MCF 10A (cell line): ENCODE measurements around the gene LYZ. TPM values are rescaled to one million over a fixed set of nuclear protein-coding genes. Genes with fewer than 3 reads are reported as not detected.

Experiments
- BruUV-seq: library from RNA; stranded (reverse); fragments of 400-500 nt; replicated peaks from 2 replicates; lab custom pipeline; 2021; lab: Mats Ljungman, UMichigan
- CTCF ChIA-PET: fragments of 300-600 bp; sonication (Branson Sonifier 250); formaldehyde crosslinking; extraction: SDS; loops from one replicate; lab custom pipeline; 2021; ENCODE audit warnings: antibody characterized with exemption, inconsistent platforms; lab: Yijun Ruan, JAX
- POLR2A ChIA-PET: fragments of 300-600, 350-650 bp; sonication (Branson Sonifier 250); formaldehyde crosslinking; extraction: SDS; loops from one replicate; lab custom pipeline; 2020; ENCODE audit warnings: antibody characterized with exemption, inconsistent platforms; lab: Yijun Ruan, JAX
- DNase-seq: peaks from one replicate; pipeline ENCODE4 v3.0.0-alpha.2; 2018; ENCODE audit not compliant: unreplicated experiment
- H3K27ac Mint-ChIP-seq: one replicate; pipeline ENCODE4 v1.8.0; 2022; ENCODE audit warnings: mild to moderate bottlenecking, low read depth, mixed read lengths; ENCODE audit not compliant: unreplicated experiment
- H3K27me3 Mint-ChIP-seq: one replicate; pipeline ENCODE4 v1.8.0; 2022; ENCODE audit warnings: mixed read lengths; ENCODE audit not compliant: insufficient read depth, unreplicated experiment
- H3K36me3 Mint-ChIP-seq: one replicate; pipeline ENCODE4 v1.8.0; 2022; ENCODE audit warnings: mild to moderate bottlenecking, moderate library complexity, mixed read lengths; ENCODE audit not compliant: insufficient read depth, unreplicated experiment
- H3K4me1 Mint-ChIP-seq: one replicate; pipeline ENCODE4 v1.8.0; 2022; ENCODE audit warnings: mixed read lengths; ENCODE audit not compliant: insufficient read depth, unreplicated experiment
- H3K4me3 Mint-ChIP-seq: one replicate; pipeline ENCODE4 v1.8.0; 2022; ENCODE audit warnings: mild to moderate bottlenecking, moderate library complexity, mixed read lengths; ENCODE audit not compliant: unreplicated experiment
- H3K9me3 Mint-ChIP-seq: one replicate; pipeline ENCODE4 v1.8.0; 2022; ENCODE audit warnings: mixed read lengths; ENCODE audit not compliant: unreplicated experiment
- CTCF ChIP-seq: fragments of 200-600 bp; IDR thresholded peaks from one replicate; pipeline ENCODE4 v1.8.0; 2022; ENCODE audit warnings: antibody characterized with exemption, mild to moderate bottlenecking; ENCODE audit not compliant: unreplicated experiment
- intact Hi-C: fragments of 100-400 bp; cut with micrococcal nuclease; formaldehyde crosslinking; loops from 2 replicates; pipeline ENCODE4 v1.14.1; 2022
- total RNA-seq: library from RNA; stranded (reverse); gene quantifications from 2 replicates; pipeline ENCODE4 v1.2.3, GENCODE V29; 2022

The LYZ gene
- total RNA-seq, 1 experiment from 2014 or later: not detected

DNA sequence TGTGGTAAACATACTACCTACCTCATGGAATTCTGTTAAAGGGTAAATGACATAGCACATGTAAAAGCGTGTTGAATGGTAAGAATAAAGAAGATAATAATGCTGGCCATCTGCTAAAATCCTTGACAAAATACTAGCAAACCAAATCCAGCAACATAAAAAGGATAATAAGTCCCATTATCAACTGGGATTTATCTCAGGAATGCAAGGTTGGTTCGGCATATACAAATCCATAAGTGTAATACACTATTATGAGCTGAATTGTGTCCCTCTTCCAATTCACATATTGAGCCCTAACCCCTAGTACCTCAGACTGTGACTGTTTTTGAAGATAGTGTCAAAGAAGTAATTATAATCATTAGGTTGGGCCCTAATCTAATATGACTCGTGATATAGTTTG lies 48.8 kb downstream of the LYZ start:
- DNase-seq: no peak
- no TSS peak for BruUV-seq
- H3K4me3 Mint-ChIP-seq: no peak overlapping the region
- peaks cover 14% of the 10 kb centered on the region for H3K9me3 Mint-ChIP-seq
- peaks cover 10% of the 10 kb centered on the region for H3K36me3 Mint-ChIP-seq
- intact Hi-C loops: no loop called here
- no peak overlapping the region for H3K27ac Mint-ChIP-seq
- POLR2A ChIA-PET: no interaction called here
- CTCF ChIA-PET: interaction anchor here (1.2 kb wide), 1 partner anchor 173 kb away, joined by 4 read pairs; no protein-coding TSS in a partner anchor
- no peaks in the 10 kb centered on the region for H3K4me1 Mint-ChIP-seq
- TF ChIP-seq CTCF: no peak
- no peaks in the 10 kb centered on the region for H3K27me3 Mint-ChIP-seq

GRCh38 chr12:69397978-69398377 lies 49.8 kb downstream of the LYZ start:
- DNase-seq: no peak
- no peak for TF ChIP-seq CTCF
- BruUV-seq: no TSS peak
- Mint-ChIP-seq H3K4me1 (no peaks in the 10 kb centered on the region), H3K4me3 (no peak overlapping the region), H3K36me3 (peaks cover 10% of the 10 kb centered on the region), H3K9me3 (peaks cover 14% of the 10 kb centered on the region), H3K27me3 (no peaks in the 10 kb centered on the region), H3K27ac (no peak overlapping the region)
- ChIA-PET POLR2A (no interaction called here), CTCF (no interaction called here)
- intact Hi-C loops: no loop called here

GRCh38 chr12:69401940-69402339 lies 53.8 kb downstream of the LYZ start:
- H3K9me3 Mint-ChIP-seq: peaks cover 7% of the 10 kb centered on the region
- CTCF ChIA-PET: interaction anchor here (0.6 to 0.8 kb wide), 3 partner anchors 45 to 1753 kb away, joined by 3 read pairs; no protein-coding TSS in a partner anchor
- peaks cover 18% of the 10 kb centered on the region for H3K4me1 Mint-ChIP-seq
- BruUV-seq: no TSS peak
- no peak overlapping the region for H3K27ac Mint-ChIP-seq
- no peaks in the 10 kb centered on the region for H3K27me3 Mint-ChIP-seq
- intact Hi-C loops: no loop called here
- TF ChIP-seq CTCF: no peak
- POLR2A ChIA-PET: interaction anchor here (0.6 to 0.8 kb wide), 3 partner anchors 8 to 287 kb away, joined by 3 read pairs; no protein-coding TSS in a partner anchor
- H3K4me3 Mint-ChIP-seq: no peak overlapping the region
- H3K36me3 Mint-ChIP-seq: no peaks in the 10 kb centered on the region
- no peak for DNase-seq

Other genes starting within 250 kb of the LYZ start
- gene CPSF6, start 108.8 kb upstream of the LYZ start, total RNA-seq: 58.9 and 66.1 TPM in 2 replicates
- 26.1 and 30.9 TPM in 2 replicates for gene YEATS4, start 11.4 kb downstream of the LYZ start, total RNA-seq
- gene FRS2, start 122.0 kb downstream of the LYZ start, total RNA-seq: 21.3 and 28.1 TPM in 2 replicates
- gene CCT2, start 237.1 kb downstream of the LYZ start, total RNA-seq: 161 and 212 TPM in 2 replicates